ENCODE data around the gene SCAPER. TPM values are rescaled to one million over a fixed set of nuclear protein-coding genes. Genes with fewer than 3 reads are reported as not detected.

The SCAPER gene
- total RNA-seq, 3 donors from 2014 or later, result 19.5 to 49.8 (median 28.5) TPM

DNA sequence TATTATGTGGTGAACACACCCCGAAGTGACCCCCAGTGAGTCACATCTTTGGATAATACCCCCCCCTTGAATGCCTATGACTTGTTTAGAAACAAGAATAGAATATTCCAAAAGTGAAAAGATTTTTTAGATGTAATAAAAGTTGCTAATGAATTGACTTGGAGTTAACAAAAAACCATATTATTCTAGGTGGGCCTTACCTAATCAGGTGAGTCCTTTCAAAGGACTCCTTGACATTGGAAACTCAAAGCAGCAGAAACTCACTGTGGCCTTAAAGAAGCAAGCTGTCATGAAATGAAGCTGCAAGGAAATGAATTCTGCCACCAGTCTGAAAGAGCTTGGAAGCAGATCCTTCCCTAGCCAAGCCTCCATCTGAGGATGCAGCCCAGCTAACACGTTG is 579.4 kb downstream of the SCAPER start:
- TF ChIP-seq CTCF (IDR thresholded peaks at IDR 0.05), result no peak
- no peak for TF ChIP-seq POLR2AphosphoS5 (IDR thresholded peaks at IDR 0.05)
- TF ChIP-seq POLR2A (IDR thresholded peaks at IDR 0.05), result no peak
- Histone ChIP-seq H3K27me3 (peaks cover 0 to 12% of the 10 kb centered on the region in 2 donors), H3K9me3 (no peaks in the 10 kb centered on the region), H3K27ac (no peak overlapping the region), H3K36me3 (no peaks in the 10 kb centered on the region), H3K4me3 (no peak overlapping the region), H3K4me1 (no peaks in the 10 kb centered on the region)
- intact Hi-C loops (cut with DNase I; ENCODE audit: low total_unique reads), result no loop called here
- DNase-seq (ENCODE audit: low spot score in 2 of 2), result no peak

GRCh38 chr15:76324066-76324465 is 581.1 kb downstream of the SCAPER start:
- no peaks in the 10 kb centered on the region for H3K36me3 ChIP-seq
- no peak overlapping the region for H3K27ac ChIP-seq
- TF ChIP-seq POLR2A (IDR thresholded peaks at IDR 0.05) (no peak), POLR2AphosphoS5 (IDR thresholded peaks at IDR 0.05) (no peak), CTCF (IDR thresholded peaks at IDR 0.05) (no peak)
- peaks cover 0 to 12% of the 10 kb centered on the region in 2 donors for H3K27me3 ChIP-seq
- no peaks in the 10 kb centered on the region for H3K4me1 ChIP-seq
- intact Hi-C loops (cut with DNase I; ENCODE audit: low total_unique reads), result no loop called here
- H3K4me3 ChIP-seq, result no peak overlapping the region
- H3K9me3 ChIP-seq, result no peaks in the 10 kb centered on the region
- DNase-seq (ENCODE audit: low spot score in 2 of 2), result no peak

DNA sequence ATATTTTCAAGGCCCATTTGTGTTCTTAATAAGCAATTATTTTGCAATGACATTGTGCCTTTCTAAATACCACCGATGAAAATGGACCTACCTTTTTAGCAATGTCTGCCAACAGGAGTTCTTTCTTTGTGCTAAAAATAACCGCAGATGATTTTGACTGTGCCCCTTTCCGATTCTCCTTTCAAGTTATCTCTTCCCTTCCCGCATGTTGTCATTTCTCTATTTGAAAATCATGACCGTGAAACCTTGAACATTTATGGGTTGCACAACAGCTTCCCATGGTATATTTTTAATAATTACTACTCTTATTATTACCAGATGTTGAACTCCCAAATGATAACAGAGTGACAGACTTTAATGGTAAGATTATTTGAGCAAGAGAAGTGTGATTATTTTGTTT is 583.5 kb downstream of the SCAPER start:
- no peak overlapping the region for H3K4me3 ChIP-seq
- intact Hi-C loops (cut with DNase I; ENCODE audit: low total_unique reads), result no loop called here

DNA sequence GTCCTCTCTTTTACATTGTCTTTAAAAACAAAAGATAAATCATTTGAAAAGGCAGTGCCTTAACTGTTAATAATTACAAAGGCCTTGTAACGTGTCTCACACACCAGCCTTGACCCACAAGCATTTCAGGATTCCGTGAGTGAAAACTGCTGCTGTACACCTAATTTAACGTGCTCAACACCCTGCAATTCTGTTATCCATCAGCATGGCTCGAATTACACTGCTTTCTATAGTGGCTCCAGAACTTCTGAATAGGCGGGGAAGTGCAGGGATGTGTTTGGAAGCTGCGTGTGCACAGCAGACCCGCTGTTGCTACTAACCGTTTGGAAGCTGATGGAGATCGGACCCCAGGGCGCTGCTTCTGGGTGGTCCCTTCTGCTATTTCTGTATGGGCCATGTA is 584.0 kb downstream of the SCAPER start:
- no peak overlapping the region for H3K4me3 ChIP-seq
- H3K27ac ChIP-seq, result no peak overlapping the region
- H3K9me3 ChIP-seq, result no peaks in the 10 kb centered on the region
- intact Hi-C loops (cut with DNase I; ENCODE audit: low total_unique reads), result no loop called here
- no peak for DNase-seq (ENCODE audit: low spot score in 2 of 2)
- H3K36me3 ChIP-seq, result no peaks in the 10 kb centered on the region
- H3K27me3 ChIP-seq, result peaks cover 0 to 6% of the 10 kb centered on the region in 2 donors
- no peaks in the 10 kb centered on the region for H3K4me1 ChIP-seq
- TF ChIP-seq CTCF (IDR thresholded peaks at IDR 0.05) (no peak), POLR2A (IDR thresholded peaks at IDR 0.05) (no peak), POLR2AphosphoS5 (IDR thresholded peaks at IDR 0.05) (no peak)

More for the DNA sequence above, 583.5 kb downstream of the SCAPER start:
- peaks cover 0 to 11% of the 10 kb centered on the region in 2 donors for H3K27me3 ChIP-seq
- H3K9me3 ChIP-seq, result no peaks in the 10 kb centered on the region
- no peak for DNase-seq (ENCODE audit: low spot score in 2 of 2)
- no peak overlapping the region for H3K27ac ChIP-seq
- no peaks in the 10 kb centered on the region for H3K4me1 ChIP-seq
- TF ChIP-seq POLR2A (IDR thresholded peaks at IDR 0.05), result no peak
- no peak for TF ChIP-seq POLR2AphosphoS5 (IDR thresholded peaks at IDR 0.05)
- TF ChIP-seq CTCF (IDR thresholded peaks at IDR 0.05), result no peak
- no peaks in the 10 kb centered on the region for H3K36me3 ChIP-seq

DNA sequence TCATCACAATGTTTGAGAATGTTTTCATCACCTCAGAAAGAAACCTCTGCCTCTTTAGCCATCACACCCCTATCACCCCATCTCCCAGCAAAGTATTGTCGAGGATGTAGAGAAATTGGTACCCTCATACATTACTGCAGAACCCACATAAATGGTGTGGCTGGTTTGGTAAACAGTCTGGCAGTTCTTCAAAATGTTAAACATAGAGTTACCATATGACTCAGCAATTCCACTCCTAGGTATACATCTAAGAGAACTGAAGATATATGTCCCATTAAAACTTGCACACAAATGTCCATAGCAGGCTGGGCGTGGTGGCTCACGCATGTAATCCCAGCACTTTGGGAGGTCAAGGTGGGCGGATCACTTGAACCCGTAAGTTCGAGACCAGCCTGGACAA is 585.1 kb downstream of the SCAPER start:
- TF ChIP-seq POLR2A (IDR thresholded peaks at IDR 0.05) (no peak), CTCF (IDR thresholded peaks at IDR 0.05) (no peak), POLR2AphosphoS5 (IDR thresholded peaks at IDR 0.05) (no peak)
- Histone ChIP-seq H3K27me3 (peaks cover 0 to 4% of the 10 kb centered on the region in 2 donors), H3K9me3 (no peaks in the 10 kb centered on the region), H3K27ac (no peak overlapping the region), H3K36me3 (no peaks in the 10 kb centered on the region), H3K4me1 (no peaks in the 10 kb centered on the region), H3K4me3 (no peak overlapping the region)
- no peak for DNase-seq (ENCODE audit: low spot score in 2 of 2)
- intact Hi-C loops (cut with DNase I; ENCODE audit: low total_unique reads), result no loop called here

Measured in breast epithelium (tissue), 4 donors.